ENCODE results near the gene ULK4.
"Not testable (repeated sequence)": the region's sequence is repeated elsewhere in the genome, so short reads cannot be mapped to it uniquely, and the experiment has no call there.

ULK4 gene

DNA sequence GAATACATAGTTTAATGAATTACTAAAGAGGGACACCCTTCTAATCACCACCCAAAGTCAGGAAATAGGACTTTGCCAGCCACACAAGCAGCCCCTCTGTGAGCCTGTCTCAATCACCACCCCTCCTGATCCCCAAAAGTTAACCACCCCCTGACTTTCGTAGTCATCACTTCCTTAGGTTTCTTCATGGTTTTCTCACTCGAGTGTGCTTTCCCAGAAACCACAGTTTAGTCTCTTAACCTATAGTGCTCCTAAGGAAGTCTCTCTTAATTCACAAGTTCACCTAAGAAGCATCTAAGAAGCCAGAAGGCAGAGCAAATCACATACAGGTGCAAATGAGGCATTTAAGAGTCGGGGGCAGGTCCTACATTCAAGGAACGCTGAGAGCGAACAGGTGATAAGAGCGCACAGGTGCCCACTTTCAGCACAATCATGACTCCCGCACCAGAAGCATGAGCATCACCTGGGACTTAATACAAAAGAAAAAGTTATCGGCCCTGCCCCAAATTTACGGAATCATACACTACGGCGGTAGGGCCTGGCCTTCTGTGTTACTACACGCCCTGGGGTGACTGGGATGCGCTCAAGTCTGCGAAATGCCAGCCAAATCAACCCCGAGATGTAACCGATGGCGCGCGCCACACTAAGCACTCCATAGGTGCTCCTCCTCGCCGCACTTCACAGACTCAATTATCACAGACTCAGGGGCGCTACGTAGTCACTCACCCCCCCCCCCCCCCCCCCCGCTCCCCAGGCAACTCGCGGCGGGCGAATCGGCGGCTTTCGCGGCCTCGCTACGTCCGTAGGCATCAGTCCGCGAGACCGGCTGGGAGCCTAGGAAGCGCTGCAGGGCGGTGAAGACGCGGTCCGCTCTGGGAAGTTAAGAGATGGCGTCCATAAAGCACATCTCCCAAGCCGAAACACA is 815 bp downstream of the ULK4 start:
- DNase-seq (ENCODE audit: low read depth): peak; percentile 22

GRCh38 chr3:41956574-41956973 is 5.3 kb downstream of the ULK4 start:
- DNase-seq (ENCODE audit: low read depth): no peak

DNA sequence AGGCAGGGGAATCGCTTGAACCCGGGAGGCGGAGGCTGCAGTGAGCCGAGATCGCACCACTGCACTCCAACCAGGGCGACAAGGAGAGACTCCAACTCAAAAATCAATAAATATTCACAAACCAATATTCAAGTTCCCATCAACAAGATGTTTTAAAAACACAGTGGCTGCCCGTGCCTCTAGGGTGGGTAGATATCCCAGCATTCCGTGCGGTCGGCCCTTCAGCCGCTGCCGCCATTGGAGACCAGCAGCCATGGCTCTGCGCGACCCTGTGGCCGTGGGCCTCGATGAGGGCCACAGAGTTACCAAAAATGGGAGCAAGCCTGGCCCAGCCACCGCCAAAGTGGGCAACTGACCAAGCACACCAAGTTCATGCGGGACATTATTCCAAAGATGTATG is 6.7 kb downstream of the ULK4 start:
- DNase-seq (ENCODE audit: low read depth): no peak

DNA sequence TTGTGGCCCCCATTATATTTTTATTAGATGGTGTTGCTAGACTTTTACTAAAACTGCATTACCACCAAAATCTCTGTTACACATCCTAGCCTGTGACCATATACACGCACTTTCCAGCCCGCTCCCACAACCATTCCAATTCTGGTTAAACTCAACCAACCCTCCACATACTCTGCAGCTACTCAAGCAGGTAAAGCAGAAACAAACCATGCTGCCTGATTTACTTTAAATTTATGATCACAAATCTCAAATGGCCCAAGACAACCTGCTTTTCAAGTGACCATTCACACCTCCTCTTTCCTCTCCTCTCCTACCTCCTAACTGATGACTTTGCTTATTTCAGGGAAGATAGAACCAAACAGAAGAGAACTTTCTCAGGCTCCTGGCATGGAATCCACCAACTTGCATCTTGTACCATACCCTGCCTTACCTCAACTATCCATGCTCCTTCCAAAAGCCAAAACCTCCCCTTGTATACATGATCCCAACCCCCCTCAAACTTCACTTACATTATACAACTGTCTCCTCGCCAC is 18.5 kb downstream of the ULK4 start:
- DNase-seq (ENCODE audit: low read depth): no peak

GRCh38 chr3:41940393-41940792 is 21.5 kb downstream of the ULK4 start:
- DNase-seq (ENCODE audit: low read depth): no peak

- no peak for DNase-seq (ENCODE audit: low read depth)
Observed at GRCh38 chr3:41936384-41936783, 25.5 kb downstream of the ULK4 start.

GRCh38 chr3:41933154-41933676 is 28.7 kb downstream of the ULK4 start:
- no peak for DNase-seq (ENCODE audit: low read depth)

GRCh38 chr3:41932464-41932863 is 29.4 kb downstream of the ULK4 start:
- DNase-seq (ENCODE audit: low read depth): no peak

DNA sequence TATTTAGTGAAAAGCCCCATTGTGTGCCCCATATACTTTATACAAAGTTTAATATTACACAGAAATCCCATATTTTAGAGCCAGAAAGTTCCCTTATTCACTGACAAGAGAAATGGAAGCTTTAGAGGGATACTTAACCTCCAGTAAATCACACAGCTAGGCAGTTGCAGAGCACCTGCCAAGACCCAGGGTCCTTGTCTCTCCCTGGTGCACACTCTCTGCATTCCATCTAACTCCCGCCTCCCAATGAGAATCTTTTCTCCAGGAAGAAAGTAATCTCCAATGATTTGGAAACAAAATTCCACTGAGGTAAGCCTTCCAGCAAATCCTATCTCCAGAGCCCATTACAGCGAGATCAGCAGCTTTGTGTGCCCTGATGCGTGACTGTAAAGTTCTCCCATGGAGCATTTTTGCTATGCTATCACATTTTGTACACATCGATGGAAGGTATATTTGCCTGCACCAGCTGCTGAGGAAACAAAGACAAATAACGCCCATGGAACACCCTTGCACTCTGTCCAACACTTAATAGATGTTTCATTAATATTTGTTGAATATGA is 41.4 kb downstream of the ULK4 start:
- no peak for DNase-seq (ENCODE audit: low read depth)

DNA sequence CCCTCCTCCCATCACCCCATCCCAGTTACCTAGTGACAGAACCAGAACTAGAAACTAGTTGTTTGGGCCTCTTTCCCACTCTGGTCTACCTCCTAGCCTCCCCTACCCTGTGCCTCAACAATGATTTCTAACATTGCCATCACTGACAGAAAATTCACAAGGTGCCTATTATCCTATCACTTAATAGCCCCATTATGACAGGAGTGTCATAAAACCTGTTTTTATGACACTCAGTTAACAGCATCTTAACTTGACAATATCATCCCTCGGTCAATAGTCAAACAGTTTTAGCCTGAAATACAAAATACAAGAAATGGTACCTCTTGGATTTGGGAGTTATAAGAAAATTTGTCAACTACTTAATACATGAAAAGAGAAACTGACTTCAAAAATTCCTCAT is 46.5 kb downstream of the ULK4 start:
- DNase-seq (ENCODE audit: low read depth): no peak

DNA sequence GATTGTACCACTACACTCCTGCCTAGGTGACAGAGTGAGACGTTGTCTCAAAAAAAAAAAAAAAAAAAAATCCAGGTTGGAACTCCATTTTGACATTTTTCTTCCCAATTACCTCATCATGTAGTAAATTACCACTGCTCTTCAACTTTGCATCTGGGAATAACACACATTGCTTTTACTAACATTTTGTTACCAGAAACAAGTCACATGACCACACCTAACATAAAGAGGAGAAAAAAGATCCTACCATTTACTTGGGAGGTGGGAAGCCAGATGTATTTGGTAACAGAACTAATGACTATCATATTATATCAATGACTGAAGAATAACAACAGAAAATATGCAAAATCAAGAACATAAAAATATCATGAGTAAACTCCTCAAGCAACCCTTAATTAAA is 49.6 kb downstream of the ULK4 start:
- DNase-seq (ENCODE audit: low read depth): no peak

DNA sequence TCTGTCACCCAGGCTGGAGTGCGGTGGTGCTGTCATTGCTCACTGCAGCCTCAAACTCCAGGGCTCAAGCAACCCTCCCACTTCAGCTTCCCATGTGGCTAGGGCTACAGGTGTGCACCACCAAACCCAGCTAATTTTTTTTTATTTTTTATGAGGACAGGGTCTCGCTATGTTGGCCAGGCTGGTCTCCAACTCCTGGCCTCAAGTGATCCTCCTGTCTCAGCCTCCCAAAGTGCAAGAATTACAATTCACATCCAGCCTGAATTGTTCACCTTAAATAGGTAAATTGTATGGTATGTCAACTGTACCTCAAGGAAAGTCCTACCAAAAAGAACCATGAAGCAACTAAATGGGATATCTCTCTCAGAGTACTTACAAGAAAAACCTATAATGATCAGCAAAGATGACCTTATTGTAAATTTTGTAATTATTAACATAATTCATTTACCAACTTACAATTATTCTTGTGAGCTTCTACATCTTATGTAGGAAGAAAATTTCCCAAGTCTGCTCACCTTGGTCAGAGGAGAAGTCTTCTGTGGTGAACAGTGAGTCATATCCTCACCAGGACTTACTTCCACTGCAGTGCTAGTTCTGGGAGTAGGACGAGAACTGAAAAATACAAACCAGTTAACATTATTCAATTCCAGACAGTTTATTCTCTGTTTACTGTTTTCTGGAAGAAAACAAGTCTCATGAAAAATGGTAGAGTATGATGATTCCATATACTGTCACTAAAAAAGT is 54.4 kb downstream of the ULK4 start:
- no peak for DNase-seq (ENCODE audit: low read depth)

- DNase-seq (ENCODE audit: low read depth): no peak
Observed at GRCh38 chr3:41900265-41900664, 61.6 kb downstream of the ULK4 start.

GRCh38 chr3:41898631-41899030 is 63.3 kb downstream of the ULK4 start:
- no peak for DNase-seq (ENCODE audit: low read depth)

- DNase-seq (ENCODE audit: low read depth): no peak
Observed at GRCh38 chr3:41893977-41894376, 67.9 kb downstream of the ULK4 start.

GRCh38 chr3:41888368-41889076 is 73.4 kb downstream of the ULK4 start:
- no peak for DNase-seq (ENCODE audit: low read depth)

- DNase-seq (ENCODE audit: low read depth): no peak
Observed at GRCh38 chr3:41882956-41883355, 78.9 kb downstream of the ULK4 start.

DNA sequence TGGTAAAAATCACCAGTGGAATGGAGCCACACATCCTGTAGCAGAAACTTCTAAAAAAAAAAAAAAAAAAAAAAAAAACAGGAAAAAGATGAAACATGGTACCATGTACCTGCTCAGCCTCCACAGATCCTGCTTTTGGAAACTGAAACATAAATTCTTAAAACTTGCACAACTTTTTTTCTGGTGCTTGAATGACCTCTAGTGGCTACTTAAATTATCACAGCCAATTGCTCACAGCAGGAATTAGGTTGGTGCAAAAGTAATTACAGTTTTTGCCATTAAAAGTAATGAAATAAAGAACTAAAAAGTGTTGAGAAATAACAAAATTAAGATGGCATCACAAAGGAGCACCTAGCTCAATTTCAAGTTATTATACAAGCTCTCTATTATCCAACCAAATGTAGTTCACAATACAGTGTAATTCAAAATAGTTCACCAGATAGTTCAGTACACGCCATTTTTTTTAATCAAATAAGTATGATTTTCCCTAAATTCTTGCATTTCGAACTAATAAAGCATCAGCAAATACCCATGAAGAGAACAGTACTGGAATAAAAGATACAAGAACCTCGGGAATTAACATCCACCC is 80.6 kb downstream of the ULK4 start:
- DNase-seq (ENCODE audit: low read depth): no peak

GRCh38 chr3:41880387-41880786 is 81.5 kb downstream of the ULK4 start:
- no peak for DNase-seq (ENCODE audit: low read depth)

- DNase-seq (ENCODE audit: low read depth): not testable (repeated sequence)
Observed at GRCh38 chr3:41877741-41878140, 84.2 kb downstream of the ULK4 start.

- DNase-seq (ENCODE audit: low read depth): no peak
Observed at GRCh38 chr3:41874022-41874421, 87.9 kb downstream of the ULK4 start.
